ENCODE data around the gene TRIM74. TPM values are rescaled to one million over a fixed set of nuclear protein-coding genes. Genes with fewer than 3 reads are reported as not detected.
"Not testable (repeated sequence)": the region's sequence is repeated elsewhere in the genome, so short reads cannot be mapped to it uniquely, and the experiment has no call there.

TRIM74 gene
- total RNA-seq, 1 experiment from 2014 or later: not detected

DNA sequence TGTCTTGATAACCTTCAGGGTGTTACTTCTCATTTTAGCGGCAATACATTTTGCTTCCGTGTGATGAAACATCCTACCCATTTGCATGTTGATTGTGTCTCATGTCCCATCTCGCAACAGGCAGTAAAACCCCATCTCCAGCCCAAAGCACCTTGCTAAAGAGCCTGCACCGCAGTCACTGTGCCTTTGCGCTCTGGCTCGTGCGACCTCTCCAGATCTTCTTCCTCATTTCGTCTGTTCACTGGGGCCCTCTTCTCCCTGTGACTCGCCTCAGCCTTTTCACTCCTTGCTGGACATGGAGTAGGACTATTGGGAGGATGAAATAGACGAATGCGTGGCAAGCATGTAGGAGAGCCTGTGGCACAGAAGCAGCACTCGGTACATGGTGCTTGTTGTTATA lies 57.9 kb downstream of the TRIM74 start:
- not testable (repeated sequence) for DNase-seq (ENCODE audit: low read depth)

Other genes with a start within 250 kb of the TRIM74 start
- 1.2 and 1.5 TPM in 2 replicates for gene TYW1B, start 141.3 kb downstream of the TRIM74 start, total RNA-seq (2014; rRNA removed)
- 12.1 and 13.4 TPM in 2 replicates for gene POM121, start 44.4 kb downstream of the TRIM74 start, total RNA-seq (2014; rRNA removed)
- gene SPDYE8, start 60.3 kb upstream of the TRIM74 start, total RNA-seq (2014; rRNA removed): not detected in 2 replicates
- not detected in 2 replicates for gene SPDYE11, start 88.4 kb upstream of the TRIM74 start, total RNA-seq (2014; rRNA removed)
- gene SPDYE9, start 116.6 kb upstream of the TRIM74 start, total RNA-seq (2014; rRNA removed): not detected in 2 replicates